ENCODE measurements around the gene CHST3. TPM values are rescaled to one million over a fixed set of nuclear protein-coding genes. Genes with fewer than 3 reads are reported as not detected.

The CHST3 gene
- total and polyA plus RNA-seq, 10 of the 15 experiments (the other 5 are each of a cell fraction or from before 2014, with no cell fraction given) = 0.03 to 0.50 (median 0.05) TPM; not detected in 2

- WGBS (ENCODE audit: insufficient coverage, insufficient replicate concordance, low lambda C conversion rate, missing lambda C conversion rate) = 88% methylated on average over 3 of the region's 3 CpGs
- RAD21 ChIA-PET (ENCODE audit: unreplicated experiment) = interaction anchor here (1.0 to 7.0 kb wide), 5 partner anchors 11 to 286 kb away, joined by 3 to 127 read pairs (median 86); no protein-coding TSS in a partner anchor
- no TSS peak for BruUV-seq (replicated peaks)
- Histone ChIP-seq H3K9ac (ENCODE audit: control insufficient read depth, insufficient read depth, low read length) (no peak overlapping the region), H2AFZ (ENCODE audit: control insufficient read depth, low read depth, low read length) (no peak overlapping the region), H3K4me2 (ENCODE audit: control insufficient read depth, insufficient read depth) (no peak overlapping the region), H3K36me3 (ENCODE audit: control insufficient read depth in 2 of 2, insufficient read depth in 2 of 2, low read length in 1 of 2) (no peaks in the 10 kb centered on the region), H3K27me3 (replicated peaks in 1 of 2; ENCODE audit: control insufficient read depth in 2 of 2, insufficient read depth in 2 of 2, low read length in 1 of 2) (no peaks in the 10 kb centered on the region), H3K9me3 (replicated peaks; ENCODE audit: control insufficient read depth, insufficient read depth, low read length) (peaks cover 7% of the 10 kb centered on the region), H3K4me3 (no peak overlapping the region), H3K79me2 (ENCODE audit: control insufficient read depth, insufficient read depth, low read length) (no peaks in the 10 kb centered on the region), H3K4me1 (ENCODE audit: control insufficient read depth, insufficient read depth, low read length) (peaks cover 9% of the 10 kb centered on the region), H4K20me1 (ENCODE audit: control insufficient read depth, insufficient read depth) (no peaks in the 10 kb centered on the region), H3K27ac (ENCODE audit: control insufficient read depth, insufficient read depth) (no peak overlapping the region)
- DNase-seq (ENCODE audit: low read depth, low spot score) (no peak), FAIRE-seq (no peak), ATAC-seq (no peak)
- no peak for TF ChIP-seq FOS (IDR thresholded peaks at IDR 0.05; ENCODE audit: borderline replicate concordance, extremely low read depth, insufficient read length)
- TF ChIP-seq TCF7 (IDR thresholded peaks at IDR 0.05; ENCODE audit: borderline replicate concordance) = no peak
- no peak for TF ChIP-seq RCOR1 (conservative IDR thresholded peaks at IDR 0.05; ENCODE audit: low read depth, low read length)
- no peak for TF ChIP-seq CHD4 (IDR thresholded peaks at IDR 0.05)
- TF ChIP-seq NFXL1 (IDR thresholded peaks at IDR 0.05; ENCODE audit: borderline replicate concordance) = no peak
- no peak for TF ChIP-seq ZNF24 (IDR thresholded peaks at IDR 0.05)
- TF ChIP-seq BRCA1 (IDR thresholded peaks at IDR 0.05; ENCODE audit: low read depth, low read length) = no peak
- no peak for TF ChIP-seq NR2C2 (IDR thresholded peaks at IDR 0.05; ENCODE audit: borderline replicate concordance, control insufficient read depth, insufficient read length, low read depth)
- no peak for TF ChIP-seq TCF12 (IDR thresholded peaks at IDR 0.05; ENCODE audit: low read depth, low read length)
- TF ChIP-seq REST (IDR thresholded peaks at IDR 0.05; ENCODE audit: low read depth, low read length) = no peak
- no peak for TF ChIP-seq NFYA (IDR thresholded peaks at IDR 0.05; ENCODE audit: borderline replicate concordance, low read depth, low read length)
- TF ChIP-seq IRF4 (IDR thresholded peaks at IDR 0.05; ENCODE audit: low read depth, low read length) = no peak
- TF ChIP-seq SUPT20H (IDR thresholded peaks at IDR 0.05; ENCODE audit: borderline replicate concordance, control insufficient read depth, low read depth, low read length) = no peak
- CTCF ChIA-PET = interaction anchor here (0.8 to 11.4 kb wide), 13 partner anchors 8 to 285 kb away, joined by 3 to 214 read pairs (median 58); no protein-coding TSS in a partner anchor
- SMC1A ChIA-PET (ENCODE audit: uncharacterized antibody, unreplicated experiment) = interaction anchor here (0.8 to 9.2 kb wide), 10 partner anchors 9 to 289 kb away, joined by 3 to 107 read pairs (median 32); partner anchors contain the start of gene ASCC1
- in situ Hi-C loops (cut with MboI) (loop anchor here (5.0 kb wide), 2 partner anchors 166 to 286 kb away; partner anchors contain the start of genes ANAPC16 and ASCC1), intact Hi-C loops (cut with micrococcal nuclease; ENCODE audit: unreplicated experiment) (no loop called here)
- POLR2A ChIA-PET = interaction anchor here (1.0 to 1.4 kb wide), 2 partner anchors 166 to 281 kb away, joined by 3 to 4 read pairs; no protein-coding TSS in a partner anchor
These were observed 86.7 kb downstream of the CHST3 start for GRCh38 chr10:72050873-72051272.

All from GM12878 (cell line).